Measurements from ENCODE around the gene FBXO40. TPM values are rescaled to one million over a fixed set of nuclear protein-coding genes. Genes with fewer than 3 reads are reported as not detected.

FBXO40 gene
- polyA plus RNA-seq, 6 donors from 2014 or later = 0.04 to 0.17 (median 0.11) TPM; not detected in 3

DNA sequence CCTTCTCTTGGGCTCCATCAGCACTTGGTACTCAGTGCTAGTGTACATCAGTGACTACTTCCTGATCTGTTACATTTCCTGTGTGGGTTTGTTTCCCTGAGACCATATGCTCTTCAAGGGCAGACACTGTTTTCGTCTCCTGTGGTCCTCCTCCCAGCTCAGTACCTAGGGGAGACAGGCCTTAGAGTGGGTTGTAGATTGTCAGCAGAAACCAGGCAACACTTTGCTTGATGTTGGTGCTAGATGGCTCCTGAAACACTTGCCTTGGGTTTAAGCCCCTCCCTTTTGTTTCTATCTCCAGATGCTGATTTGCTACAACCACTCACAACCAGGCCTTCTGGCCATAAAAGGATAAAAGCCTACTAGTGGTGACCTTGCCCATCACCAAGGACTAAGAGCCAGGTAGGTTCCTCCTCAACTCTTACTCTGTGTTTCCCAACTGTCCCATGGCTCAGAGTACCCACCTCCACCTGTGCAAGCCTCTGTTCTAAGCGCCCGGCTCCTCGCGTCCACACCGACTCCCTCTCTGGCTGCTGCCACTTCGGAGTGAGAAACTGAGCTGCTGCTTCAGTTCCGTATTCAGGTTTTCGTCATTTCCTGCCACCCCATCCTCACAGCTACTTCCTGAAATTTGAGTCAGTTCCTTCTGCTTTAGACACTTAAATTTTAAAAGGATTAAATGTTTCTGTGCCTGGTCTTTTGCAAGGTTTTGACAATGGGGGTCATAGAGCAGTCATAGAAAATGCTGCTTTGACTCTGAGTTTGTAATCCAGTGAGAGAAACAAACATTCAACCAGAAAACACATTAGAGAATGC lies 67.4 kb downstream of the FBXO40 start, which contains the start of gene HCLS1:
Gene HCLS1, minus strand, starts transcription at position 548 of the 816 bp plus-strand sequence. CDS start 2,556 bp downstream, outside the sequence.
- ATAC-seq (ENCODE audit: low read depth in 2 of 2) = peak; percentile 86 to 89
- peaks cover 33 to 52% of the 10 kb centered on the region in 2 donors for H3K36me3 Mint-ChIP-seq
- H3K9me3 Mint-ChIP-seq = peaks cover 0 to 6% (median 0%) of the 10 kb centered on the region in 7 donors
- peak within 1 kb of the TSS; percentile 83 to 100 (median 97) for H3K4me3 Mint-ChIP-seq
- DNase-seq = peak; percentile 84
- H3K27ac Mint-ChIP-seq = peak within 1 kb of the TSS; percentile 97 to 100 (median 99)
- no peaks in the 10 kb centered on the region for H3K27me3 Mint-ChIP-seq
- H3K4me1 Mint-ChIP-seq = peaks cover 49 to 60% (median 59%) of the 10 kb centered on the region in 3 donors

DNA sequence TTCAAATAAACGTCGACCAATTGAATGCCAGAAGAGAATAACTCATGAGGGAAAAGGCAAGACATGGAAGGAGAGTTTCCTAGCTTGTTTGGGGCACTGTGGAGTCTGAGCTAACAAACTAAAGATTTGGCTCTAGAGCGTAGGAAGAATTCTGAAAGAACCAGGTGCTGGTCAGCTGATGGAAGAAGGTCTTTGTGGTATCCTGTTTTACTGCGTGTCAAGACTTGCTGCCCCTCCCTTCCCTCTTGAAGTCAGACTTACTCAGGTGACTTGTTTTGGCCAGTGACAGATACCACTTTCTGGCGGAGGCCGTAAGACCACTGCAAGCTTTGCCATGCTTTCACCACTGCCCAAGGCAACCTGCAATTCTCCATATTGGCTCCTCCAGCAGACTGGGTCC lies 68.2 kb downstream of the FBXO40 start:
- peaks cover 44 to 56% (median 55%) of the 10 kb centered on the region in 3 donors for H3K4me1 Mint-ChIP-seq
- H3K27me3 Mint-ChIP-seq = no peaks in the 10 kb centered on the region
- ATAC-seq (ENCODE audit: low read depth in 2 of 2) (no peak), DNase-seq (no peak)
- H3K4me3 Mint-ChIP-seq = peak overlapping the region in 6 of 8 donors; percentile 17 to 100 (median 90)
- peaks cover 0 to 6% (median 0%) of the 10 kb centered on the region in 7 donors for H3K9me3 Mint-ChIP-seq
- peaks cover 36 to 55% of the 10 kb centered on the region in 2 donors for H3K36me3 Mint-ChIP-seq
- peak overlapping the region; percentile 97 to 100 (median 99) for H3K27ac Mint-ChIP-seq

DNA sequence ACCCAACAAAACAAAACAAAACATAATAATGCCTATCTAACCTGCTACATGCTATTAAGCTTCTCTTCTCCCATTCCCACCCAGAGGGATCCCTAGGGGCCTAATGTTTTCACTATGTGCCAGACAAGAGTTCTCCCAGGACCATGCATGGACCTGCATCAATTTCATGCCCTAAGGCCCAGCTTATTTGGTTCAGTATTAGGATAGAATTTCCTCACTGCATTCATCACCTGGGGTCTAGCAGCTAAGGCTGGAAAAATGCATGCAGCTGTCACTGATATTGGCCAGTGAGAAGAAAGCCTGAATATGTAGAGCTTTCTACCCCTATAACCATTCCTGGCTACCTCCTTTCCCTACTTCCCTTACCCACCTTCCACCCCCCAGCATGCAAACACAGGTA lies 69.6 kb downstream of the FBXO40 start:
- peaks cover 34 to 43% (median 41%) of the 10 kb centered on the region in 3 donors for H3K4me1 Mint-ChIP-seq
- H3K4me3 Mint-ChIP-seq = no peak overlapping the region
- H3K27me3 Mint-ChIP-seq = no peaks in the 10 kb centered on the region
- peaks cover 0 to 6% (median 0%) of the 10 kb centered on the region in 7 donors for H3K9me3 Mint-ChIP-seq
- peak overlapping the region in 4 of 6 donors; percentile 2 to 82 (median 34) for H3K27ac Mint-ChIP-seq
- peaks cover 37 to 51% of the 10 kb centered on the region in 2 donors for H3K36me3 Mint-ChIP-seq
- ATAC-seq (ENCODE audit: low read depth in 2 of 2) (no peak), DNase-seq (no peak)

DNA sequence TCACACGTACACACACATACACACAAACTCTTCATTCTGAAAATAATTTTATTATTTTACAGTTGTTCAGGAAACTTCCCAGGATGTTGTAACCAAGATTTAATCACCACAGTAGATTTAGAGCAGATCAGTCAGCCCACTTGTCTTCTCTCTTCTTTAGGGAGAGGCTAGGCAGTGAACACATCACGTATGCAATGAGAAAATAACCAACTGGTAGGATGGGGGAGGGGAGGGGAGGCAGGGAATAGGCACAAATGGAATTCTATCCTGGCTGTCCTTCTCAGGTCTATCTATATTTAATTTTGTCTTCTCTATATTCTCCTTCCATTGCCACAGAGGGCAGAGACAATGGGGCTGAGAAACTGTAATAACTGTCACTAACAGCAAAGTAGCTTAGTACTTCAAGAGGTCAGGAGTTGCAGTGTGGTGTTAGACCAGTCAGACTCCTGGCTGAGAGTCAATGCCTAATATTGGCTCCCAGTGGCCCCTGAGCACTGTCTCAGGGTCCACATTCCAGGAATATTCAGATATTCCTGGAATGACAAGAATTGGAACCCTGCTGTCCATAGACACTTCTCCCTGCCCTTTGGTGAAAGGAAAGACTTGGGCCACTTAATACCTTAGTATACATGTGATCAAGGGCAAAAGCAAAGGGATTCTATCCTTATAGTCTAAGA lies 70.1 kb downstream of the FBXO40 start:
- Mint-ChIP-seq H3K4me1 (peaks cover 29 to 37% (median 35%) of the 10 kb centered on the region in 3 donors), H3K27me3 (no peaks in the 10 kb centered on the region), H3K4me3 (no peak overlapping the region), H3K27ac (peak overlapping the region in 2 of 6 donors; percentile 2 to 60), H3K9me3 (peaks cover 0 to 6% (median 0%) of the 10 kb centered on the region in 7 donors), H3K36me3 (peaks cover 31 to 48% of the 10 kb centered on the region in 2 donors)
- DNase-seq = no peak
- no peak for ATAC-seq (ENCODE audit: low read depth in 2 of 2)

DNA sequence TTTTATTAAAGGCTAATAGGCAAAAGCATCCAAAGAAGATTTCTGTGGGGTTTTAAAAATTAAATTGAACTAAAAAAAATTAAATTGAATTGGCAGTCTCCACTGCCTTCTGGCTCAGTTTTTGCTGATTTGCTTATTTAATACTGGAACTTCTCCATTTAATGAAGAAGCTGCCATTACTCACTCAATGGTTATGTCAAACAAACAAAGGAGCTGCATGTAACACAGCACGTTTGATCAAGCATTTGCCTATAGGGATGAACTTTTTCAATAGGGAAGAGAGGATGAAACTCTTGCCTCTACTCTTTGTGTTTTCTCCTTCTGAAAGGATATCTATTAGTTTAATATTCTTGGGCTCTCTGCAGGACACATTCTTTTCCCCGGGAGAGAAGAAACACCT lies 72.3 kb downstream of the FBXO40 start:
- Mint-ChIP-seq H3K9me3 (peaks cover 0 to 6% (median 0%) of the 10 kb centered on the region in 7 donors), H3K4me3 (no peak overlapping the region), H3K27ac (no peak overlapping the region), H3K27me3 (no peaks in the 10 kb centered on the region), H3K36me3 (peaks cover 39 to 50% of the 10 kb centered on the region in 2 donors), H3K4me1 (peaks cover 12 to 15% (median 14%) of the 10 kb centered on the region in 3 donors)
- no peak for DNase-seq
- no peak for ATAC-seq (ENCODE audit: low read depth in 2 of 2)

DNA sequence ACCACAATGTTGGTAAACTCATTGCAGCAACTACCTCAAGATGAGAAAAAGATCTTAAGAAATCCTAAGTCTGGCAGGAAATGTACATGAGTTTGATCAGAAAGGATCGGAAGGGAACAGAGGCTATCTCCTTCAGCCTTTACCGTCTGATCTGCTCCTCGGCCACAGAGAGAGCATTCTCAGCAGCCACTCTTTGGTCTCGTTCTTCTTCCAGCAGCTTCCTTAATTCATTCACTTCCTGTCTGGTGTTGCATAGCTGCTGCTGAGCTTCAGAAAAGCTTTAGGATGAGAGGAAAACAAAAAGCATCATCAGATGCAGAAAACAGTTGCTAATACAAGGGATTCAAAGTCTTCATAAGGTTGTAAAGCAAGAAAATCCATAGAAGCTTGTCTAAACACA lies 74.2 kb downstream of the FBXO40 start:
- DNase-seq (no peak), ATAC-seq (ENCODE audit: low read depth in 2 of 2) (no peak)
- H3K9me3 Mint-ChIP-seq = no peaks in the 10 kb centered on the region

DNA sequence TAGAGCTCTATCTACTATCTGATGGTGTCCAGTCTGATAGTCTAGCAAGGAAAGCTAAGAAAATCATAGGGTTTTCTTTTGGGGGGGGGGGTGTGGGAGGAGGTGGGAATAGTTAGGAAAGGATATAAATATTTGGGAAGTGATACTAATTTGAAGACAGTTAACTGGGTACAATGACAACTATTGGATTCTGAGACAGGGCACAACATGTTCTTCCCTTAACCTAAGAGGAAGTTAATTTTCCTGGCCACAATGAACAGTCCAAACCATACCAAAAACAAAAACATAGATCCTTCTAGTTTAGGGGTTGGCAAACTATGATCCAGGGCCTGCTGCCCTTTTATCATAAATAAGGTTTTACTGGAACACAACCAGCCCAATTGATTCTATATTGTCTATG lies 77.5 kb downstream of the FBXO40 start:
- Mint-ChIP-seq H3K27me3 (no peaks in the 10 kb centered on the region), H3K4me3 (no peak overlapping the region), H3K4me1 (no peaks in the 10 kb centered on the region), H3K27ac (no peak overlapping the region), H3K36me3 (peaks cover 41 to 47% of the 10 kb centered on the region in 2 donors), H3K9me3 (no peaks in the 10 kb centered on the region)
- ATAC-seq (ENCODE audit: low read depth in 2 of 2) = no peak
- no peak for DNase-seq

More for the DNA sequence above, 74.2 kb downstream of the FBXO40 start:
- peaks cover 39 to 46% of the 10 kb centered on the region in 2 donors for H3K36me3 Mint-ChIP-seq
- no peak overlapping the region for H3K4me3 Mint-ChIP-seq
- H3K4me1 Mint-ChIP-seq = no peaks in the 10 kb centered on the region
- no peak overlapping the region for H3K27ac Mint-ChIP-seq
- H3K27me3 Mint-ChIP-seq = no peaks in the 10 kb centered on the region

DNA sequence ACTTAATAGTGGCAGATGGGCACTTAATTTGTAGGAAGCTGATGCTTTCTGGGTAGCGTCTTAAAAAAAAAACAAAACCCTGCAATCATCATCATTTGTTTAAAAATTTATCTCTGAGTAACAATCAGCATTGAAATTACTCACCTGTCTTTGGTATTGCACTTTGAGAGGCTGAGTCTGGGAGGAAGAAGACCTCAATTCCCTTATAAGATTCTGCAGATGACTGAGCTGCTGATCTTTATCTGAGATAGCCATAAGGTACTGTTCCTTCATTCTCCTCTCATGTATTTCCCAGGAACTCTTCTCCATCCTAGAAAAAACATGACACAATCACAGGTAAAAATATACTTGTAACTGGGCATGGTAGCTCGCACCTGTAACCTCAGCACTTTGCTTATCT lies 84.0 kb downstream of the FBXO40 start:
- peaks cover 0 to 4% (median 0%) of the 10 kb centered on the region in 3 donors for H3K4me1 Mint-ChIP-seq
- H3K27ac Mint-ChIP-seq = peak overlapping the region in 1 of 6 donors; percentile 49
- no peaks in the 10 kb centered on the region for H3K27me3 Mint-ChIP-seq
- DNase-seq (no peak), ATAC-seq (ENCODE audit: low read depth in 2 of 2) (no peak)
- no peaks in the 10 kb centered on the region for H3K9me3 Mint-ChIP-seq
- H3K36me3 Mint-ChIP-seq = peaks cover 44 to 55% of the 10 kb centered on the region in 2 donors
- no peak overlapping the region for H3K4me3 Mint-ChIP-seq

Other genes starting within 250 kb of the FBXO40 start
- gene POLQ, start 47.4 kb upstream of the FBXO40 start, polyA plus RNA-seq (ENCODE audit: low read depth in 6 of 6) = under 1 TPM in 3 of 6 donors, not detected in 3; 0.09 to 0.28 (median 0.12) TPM
- not detected for gene ARGFX, start 25.4 kb upstream of the FBXO40 start, polyA plus RNA-seq (ENCODE audit: low read depth in 6 of 6)
- gene HCLS1, start 67.5 kb downstream of the FBXO40 start, polyA plus RNA-seq (ENCODE audit: low read depth in 6 of 6) = 100 to 1,000 TPM; 367 to 548 (median 469) TPM
- gene GOLGB1, start 156.4 kb downstream of the FBXO40 start, polyA plus RNA-seq (ENCODE audit: low read depth in 6 of 6) = 10 to 100 TPM in 1 of 6 donors, 1 to 10 TPM in 5; 1.2 to 10.6 (median 5.8) TPM
- gene IQCB1, start 241.7 kb downstream of the FBXO40 start, polyA plus RNA-seq (ENCODE audit: low read depth in 6 of 6) = 10 to 100 TPM; 40.4 to 53.9 (median 46.7) TPM
- 100 to 1,000 TPM; 431 to 811 (median 611) TPM for gene EAF2, start 241.8 kb downstream of the FBXO40 start, polyA plus RNA-seq (ENCODE audit: low read depth in 6 of 6)